GM18873 (cell line): ENCODE measurements around the gene ARFIP1.
"Not testable (repeated sequence)": the region's sequence is repeated elsewhere in the genome, so short reads cannot be mapped to it uniquely, and the experiment has no call there.

ENCODE experiments used
- ATAC-seq: cut with Tn5 transposase; IDR thresholded peaks from one replicate; pipeline ENCODE4 v1.9.1; 2021; ENCODE audit warnings: mild to moderate bottlenecking, moderate library complexity, moderate number of reproducible peaks; ENCODE audit not compliant: unreplicated experiment, low FRiP score

The ARFIP1 gene

GRCh38 chr4:152831416-152831815, 51.7 kb downstream of the ARFIP1 start:
- no peak for ATAC-seq

GRCh38 chr4:152836936-152837335, 57.2 kb downstream of the ARFIP1 start:
- no peak for ATAC-seq

- not testable (repeated sequence) for ATAC-seq
Measured at GRCh38 chr4:152839729-152840128, 60.0 kb downstream of the ARFIP1 start.

- no peak for ATAC-seq
Measured at GRCh38 chr4:152843481-152844090, 63.8 kb downstream of the ARFIP1 start.

- no peak for ATAC-seq
Measured at GRCh38 chr4:152847376-152847775, 67.6 kb downstream of the ARFIP1 start.

- ATAC-seq: no peak
Measured at GRCh38 chr4:152848508-152848907, 68.8 kb downstream of the ARFIP1 start.

- ATAC-seq: no peak
Measured at GRCh38 chr4:152849350-152849749, 69.6 kb downstream of the ARFIP1 start.

GRCh38 chr4:152850377-152850776, 70.6 kb downstream of the ARFIP1 start:
- ATAC-seq: no peak

GRCh38 chr4:152851226-152851625, 71.5 kb downstream of the ARFIP1 start:
- no peak for ATAC-seq

- no peak for ATAC-seq
Measured at GRCh38 chr4:152853293-152853692, 73.5 kb downstream of the ARFIP1 start.

GRCh38 chr4:152854016-152854415, 74.3 kb downstream of the ARFIP1 start:
- not testable (repeated sequence) for ATAC-seq

GRCh38 chr4:152856960-152857359, 77.2 kb downstream of the ARFIP1 start:
- ATAC-seq: no peak

- ATAC-seq: no peak
Measured at GRCh38 chr4:152858934-152859333, 79.2 kb downstream of the ARFIP1 start.

GRCh38 chr4:152860046-152860445, 80.3 kb downstream of the ARFIP1 start:
- ATAC-seq: no peak

- ATAC-seq: no peak
Measured at GRCh38 chr4:152862608-152863007, 82.9 kb downstream of the ARFIP1 start.

- no peak for ATAC-seq
Measured at GRCh38 chr4:152864361-152864760, 84.6 kb downstream of the ARFIP1 start.

GRCh38 chr4:152866432-152866993, 86.8 kb downstream of the ARFIP1 start:
- not testable (repeated sequence) for ATAC-seq

- no peak for ATAC-seq
Measured at GRCh38 chr4:152870606-152871005, 90.9 kb downstream of the ARFIP1 start.

GRCh38 chr4:152875261-152875660, 95.5 kb downstream of the ARFIP1 start:
- no peak for ATAC-seq

- no peak for ATAC-seq
Measured at GRCh38 chr4:152877868-152878267, 98.1 kb downstream of the ARFIP1 start.

- ATAC-seq: no peak
Measured at GRCh38 chr4:152880263-152880662, 100.5 kb downstream of the ARFIP1 start.

GRCh38 chr4:152881974-152882373, 102.2 kb downstream of the ARFIP1 start:
- ATAC-seq: no peak
